ENCODE measurements around the gene KRT3.
"Not testable (repeated sequence)": the region's sequence is repeated elsewhere in the genome, so short reads cannot be mapped to it uniquely, and the experiment has no call there.

KRT3 gene

GRCh38 chr12:52796839-52797528, 1.1 kb upstream of the KRT3 start:
- no peak for DNase-seq

GRCh38 chr12:52796429-52796794, 495 bp upstream of the KRT3 start:
- DNase-seq: no peak

GRCh38 chr12:52795332-52795674, 614 bp downstream of the KRT3 start:
- DNase-seq: not testable (repeated sequence)

GRCh38 chr12:52794479-52795331, 1.2 kb downstream of the KRT3 start:
- DNase-seq: no peak

- no peak for DNase-seq
Observed at GRCh38 chr12:52792185-52793029, 3.5 kb downstream of the KRT3 start.

GRCh38 chr12:52791271-52792184, 4.4 kb downstream of the KRT3 start:
- DNase-seq: no peak

- DNase-seq: no peak
Observed at GRCh38 chr12:52790427-52791270, 5.3 kb downstream of the KRT3 start.

- DNase-seq: no peak
Observed at GRCh38 chr12:52789637-52790426, 6.1 kb downstream of the KRT3 start.

GRCh38 chr12:52788876-52789636, 6.9 kb downstream of the KRT3 start:
- DNase-seq: no peak

GRCh38 chr12:52788192-52788875, 7.6 kb downstream of the KRT3 start:
- DNase-seq: no peak

GRCh38 chr12:52787324-52788191, 8.4 kb downstream of the KRT3 start:
- DNase-seq: no peak

- no peak for DNase-seq
Observed at GRCh38 chr12:52784909-52785308, 11.0 kb downstream of the KRT3 start.

- no peak for DNase-seq
Observed at GRCh38 chr12:52783563-52784316, 12.2 kb downstream of the KRT3 start.

GRCh38 chr12:52782502-52782901, 13.4 kb downstream of the KRT3 start:
- DNase-seq: no peak

- DNase-seq: no peak
Observed at GRCh38 chr12:52781399-52782082, 14.4 kb downstream of the KRT3 start.

- no peak for DNase-seq
Observed at GRCh38 chr12:52779914-52780313, 16.0 kb downstream of the KRT3 start.

- DNase-seq: no peak
Observed at GRCh38 chr12:52778833-52779232, 17.1 kb downstream of the KRT3 start.
